GM19468 (cell line): ENCODE data around the gene PLS1.
"Not testable (repeated sequence)": the region's sequence is repeated elsewhere in the genome, so short reads cannot be mapped to it uniquely, and the experiment has no call there.

Experiments
- ATAC-seq: cut with Tn5 transposase; IDR thresholded peaks from one replicate; pipeline ENCODE4 v1.9.1; 2021; ENCODE audit warnings: mild to moderate bottlenecking, moderate library complexity, moderate number of reproducible peaks; ENCODE audit not compliant: unreplicated experiment; ENCODE audit errors: extremely low read depth

The PLS1 gene

DNA sequence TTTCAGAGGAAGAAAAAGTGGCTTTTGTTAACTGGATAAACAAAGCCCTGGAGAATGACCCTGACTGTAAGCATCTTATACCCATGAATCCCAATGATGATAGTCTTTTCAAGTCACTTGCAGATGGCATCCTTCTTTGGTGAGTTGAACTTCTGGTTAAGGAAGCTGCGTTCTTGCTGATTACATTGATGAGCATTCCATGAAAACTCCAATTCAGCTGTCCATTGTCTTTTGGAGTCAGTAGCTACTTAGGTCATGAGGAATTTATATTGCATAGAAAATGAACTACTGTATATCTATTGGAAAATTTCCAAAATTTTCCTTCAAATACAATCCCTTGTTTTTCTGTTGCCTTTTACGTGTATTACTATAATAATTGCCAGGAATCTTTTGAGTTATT lies 80.0 kb downstream of the PLS1 start:
- no peak for ATAC-seq

GRCh38 chr3:142680710-142681109 lies 84.5 kb downstream of the PLS1 start:
- no peak for ATAC-seq

DNA sequence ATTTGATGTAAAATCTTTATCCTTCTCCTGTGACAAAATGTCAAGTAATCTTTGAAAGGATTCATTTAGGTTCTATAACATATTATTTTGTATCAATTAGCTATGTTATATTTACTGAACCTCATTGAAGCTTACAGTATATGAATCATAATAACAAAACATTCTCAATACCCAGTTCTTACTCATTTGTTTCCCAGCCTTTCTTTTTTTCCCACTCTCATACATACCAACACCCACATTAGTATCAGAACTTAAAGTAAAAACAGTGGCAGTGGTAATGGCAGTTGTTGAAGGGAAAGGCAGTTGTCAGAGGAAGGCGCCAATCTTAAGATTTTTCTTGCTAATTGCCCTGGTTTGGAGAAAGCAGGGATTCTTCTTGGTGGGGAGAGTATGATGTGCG lies 94.4 kb downstream of the PLS1 start:
- no peak for ATAC-seq

DNA sequence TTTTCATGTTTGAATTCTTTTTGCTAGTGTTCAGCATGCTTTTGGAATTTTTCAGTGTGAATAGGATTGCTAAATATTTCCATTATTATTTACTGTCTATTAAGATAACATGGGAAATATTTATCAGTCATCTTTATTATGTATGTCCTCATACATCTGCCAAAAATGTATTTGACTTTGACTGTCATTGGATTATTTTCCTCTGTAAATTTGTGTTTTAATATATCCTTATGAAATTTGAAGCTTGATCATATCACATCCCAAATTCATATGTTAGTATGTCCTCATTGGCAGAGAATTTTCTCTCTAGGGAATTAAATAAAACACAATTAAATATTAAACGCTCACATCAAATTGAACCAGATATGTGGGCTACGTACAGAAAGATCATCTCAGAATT lies 95.3 kb downstream of the PLS1 start:
- ATAC-seq: no peak

GRCh38 chr3:142693136-142693853 lies 97.1 kb downstream of the PLS1 start:
- no peak for ATAC-seq

- ATAC-seq: no peak
Measured at GRCh38 chr3:142694225-142694624, 98.0 kb downstream of the PLS1 start.

- no peak for ATAC-seq
Measured at GRCh38 chr3:142705198-142705597, 109.0 kb downstream of the PLS1 start.

DNA sequence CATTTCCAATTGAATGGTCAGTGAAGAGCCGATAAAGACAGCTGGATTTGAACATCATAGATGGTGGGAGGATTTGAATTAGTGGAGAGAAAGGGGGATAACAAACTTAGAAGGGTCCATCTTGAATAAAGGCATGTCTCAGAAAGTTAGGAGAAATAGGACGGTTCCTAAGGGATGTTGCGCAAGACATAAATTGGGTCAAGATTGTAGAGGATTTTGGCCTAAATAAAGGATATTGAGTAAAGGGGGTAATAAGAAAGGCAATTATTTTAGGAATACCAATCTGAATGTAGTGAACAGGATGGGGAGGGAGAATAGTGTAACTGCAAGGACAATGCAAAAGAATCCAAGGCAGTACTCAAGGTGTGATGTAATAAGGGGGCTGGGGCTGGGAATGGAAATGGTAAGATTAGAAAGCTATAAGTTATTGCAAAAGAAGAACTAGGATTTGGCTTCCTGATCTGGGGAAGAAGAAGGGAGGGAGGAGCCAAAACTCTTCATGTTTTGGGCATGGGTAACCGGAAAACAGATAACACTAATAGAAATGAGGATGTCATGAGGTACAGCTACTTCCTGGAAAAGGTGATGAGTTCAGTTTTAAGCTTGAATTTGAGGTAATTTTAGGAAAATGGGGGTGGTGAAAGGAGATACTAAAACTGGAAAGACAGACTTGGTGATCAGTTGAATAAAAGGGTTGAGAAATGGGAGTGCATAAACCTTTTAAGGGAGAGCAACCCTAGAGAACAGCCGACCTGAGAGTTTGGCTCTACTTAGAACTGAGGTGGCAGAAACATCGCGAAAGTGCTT lies 110.3 kb downstream of the PLS1 start:
- ATAC-seq: no peak

GRCh38 chr3:142709207-142709606 lies 113.0 kb downstream of the PLS1 start:
- no peak for ATAC-seq

DNA sequence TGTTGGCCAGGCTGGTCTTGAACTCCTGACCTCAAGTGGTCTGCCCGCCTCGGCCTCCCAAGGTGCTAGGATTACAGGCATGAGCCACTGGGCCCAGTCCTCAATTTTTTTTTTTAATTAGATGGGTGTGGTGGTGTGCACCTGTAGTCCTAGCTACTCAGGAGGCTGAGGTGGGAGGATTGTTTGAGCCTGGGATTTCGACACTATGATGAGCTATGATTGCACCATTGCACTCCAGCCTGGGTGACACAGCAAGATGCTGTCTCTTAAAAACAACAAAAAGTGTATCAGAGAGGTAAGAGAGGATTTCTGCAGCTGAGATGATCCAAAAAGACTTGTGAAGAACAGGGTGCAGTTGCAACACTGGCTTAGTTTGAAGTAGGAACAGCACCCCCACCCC lies 118.7 kb downstream of the PLS1 start:
- ATAC-seq: not testable (repeated sequence)

- ATAC-seq: no peak
Measured at GRCh38 chr3:142716102-142716501, 119.9 kb downstream of the PLS1 start.

DNA sequence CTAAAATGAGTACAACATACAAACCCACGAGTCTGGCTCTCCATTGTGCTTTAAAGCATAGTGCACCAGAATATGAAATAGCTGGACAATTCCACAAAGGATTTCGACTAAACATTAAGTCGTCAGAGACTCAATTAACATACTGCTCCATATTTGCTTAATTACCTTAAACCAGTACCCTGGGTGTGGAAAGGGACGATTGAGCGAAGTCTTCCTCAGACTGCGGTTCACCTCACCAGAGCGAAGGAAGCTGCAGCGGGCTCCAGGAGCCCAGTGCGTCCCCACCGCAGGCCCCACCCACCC lies 127.4 kb downstream of the PLS1 start:
- ATAC-seq: no peak

DNA sequence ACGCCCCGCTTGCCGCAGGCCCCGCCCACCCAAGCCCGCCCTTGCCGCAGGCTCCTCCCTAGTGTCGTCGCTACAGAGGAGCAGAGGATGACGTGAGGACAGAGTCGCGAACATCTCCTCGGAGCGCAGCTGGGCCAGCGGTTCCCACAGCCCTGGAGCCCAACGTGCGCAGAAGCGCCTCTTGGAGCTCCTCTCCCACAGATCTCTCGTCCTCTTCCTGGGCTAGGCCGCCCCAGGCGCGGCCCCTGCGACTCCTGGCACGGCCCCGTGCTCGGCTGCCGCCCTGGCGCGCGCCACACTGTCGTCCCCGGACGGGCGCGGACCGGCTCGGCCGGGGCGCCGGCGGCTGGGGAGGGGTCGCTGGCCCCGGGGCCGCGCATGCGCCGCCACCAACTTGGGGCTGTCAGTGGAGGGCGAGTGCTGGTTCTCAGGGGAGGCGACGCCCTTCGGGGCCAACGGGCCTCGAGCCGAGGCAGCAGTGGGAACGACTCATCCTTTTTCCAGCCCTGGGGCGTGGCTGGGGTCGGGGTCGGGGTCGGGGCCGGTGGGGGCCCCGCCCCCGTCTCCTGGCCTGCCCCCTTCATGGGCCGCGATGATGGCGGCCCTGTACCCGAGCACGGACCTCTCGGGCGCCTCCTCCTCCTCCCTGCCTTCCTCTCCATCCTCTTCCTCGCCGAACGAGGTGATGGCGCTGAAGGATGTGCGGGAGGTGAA lies 127.9 kb downstream of the PLS1 start, which contains the start of gene TRPC1:
TSS of gene TRPC1 (plus strand) at position 67 of the 714 bp plus-strand sequence. CDS start at position 593, 526 bp downstream.
- peak; percentile 84 for ATAC-seq

DNA sequence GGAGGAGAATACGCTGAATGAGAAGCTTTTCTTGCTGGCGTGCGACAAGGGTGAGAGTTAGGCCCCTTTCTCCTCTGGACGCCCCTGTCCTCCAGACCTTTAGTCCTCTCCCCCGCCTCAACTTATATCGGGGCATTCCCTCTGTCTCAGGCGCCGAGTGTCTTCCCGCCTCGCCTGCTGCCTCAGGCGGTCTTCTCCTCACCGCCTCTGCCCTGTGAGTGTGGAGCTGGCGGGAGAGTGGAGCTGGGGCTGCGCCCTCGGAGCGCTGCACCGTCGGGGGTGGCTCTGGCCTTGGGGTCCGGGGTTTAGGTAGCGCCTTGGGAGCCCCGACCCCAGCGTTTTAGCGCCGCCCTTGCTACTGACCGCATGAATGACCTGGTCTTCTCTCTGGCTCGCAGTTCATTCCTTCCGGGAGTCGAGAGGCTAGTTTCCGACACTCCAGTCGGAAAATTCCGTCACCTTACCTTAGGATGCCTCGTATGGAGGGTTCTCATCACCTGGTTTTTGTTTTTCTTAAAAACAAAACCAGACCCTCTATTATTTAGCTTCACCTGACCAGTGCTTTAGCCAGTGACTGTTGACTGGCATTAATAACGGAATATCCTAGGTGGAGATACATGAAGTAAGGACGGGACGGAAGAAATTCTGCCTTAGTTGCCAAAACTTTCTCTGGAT lies 128.6 kb downstream of the PLS1 start:
- no peak for ATAC-seq

DNA sequence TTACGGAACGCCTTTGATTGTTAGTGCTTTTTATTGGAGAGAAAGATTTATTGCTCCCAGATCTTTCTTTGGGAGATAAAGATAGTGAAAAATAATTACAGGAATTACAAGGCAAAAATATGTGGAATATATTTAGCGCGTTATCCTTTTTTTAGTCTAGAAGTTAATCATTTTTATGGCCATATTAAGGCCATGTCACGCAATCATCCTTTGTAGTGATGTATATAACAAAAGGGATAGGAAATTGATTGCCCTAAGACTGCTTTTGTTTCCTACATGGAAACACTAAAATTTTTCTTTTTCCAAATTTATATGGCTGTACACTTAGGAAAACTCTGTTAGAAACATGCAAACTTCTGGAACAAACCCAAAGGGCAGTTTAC lies 129.2 kb downstream of the PLS1 start:
- no peak for ATAC-seq

DNA sequence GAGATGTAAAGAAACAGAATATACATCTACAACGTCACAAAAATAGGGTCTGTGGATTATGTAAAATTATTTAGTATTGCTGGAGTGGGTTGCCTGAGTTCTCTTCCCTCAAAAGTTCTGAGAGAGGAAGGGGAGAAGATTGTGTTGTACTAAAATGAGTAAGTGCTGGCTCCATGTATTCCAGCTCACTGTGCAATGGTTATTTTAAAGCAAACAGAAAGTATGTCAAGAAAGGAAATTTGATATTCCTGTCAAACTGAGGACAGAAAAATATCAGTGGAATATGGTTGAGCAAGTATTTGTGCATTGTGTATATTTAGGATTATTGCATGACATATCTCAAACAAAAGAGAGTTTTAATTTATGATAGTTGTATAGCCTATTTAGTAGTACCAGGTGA lies 129.8 kb downstream of the PLS1 start:
- no peak for ATAC-seq

DNA sequence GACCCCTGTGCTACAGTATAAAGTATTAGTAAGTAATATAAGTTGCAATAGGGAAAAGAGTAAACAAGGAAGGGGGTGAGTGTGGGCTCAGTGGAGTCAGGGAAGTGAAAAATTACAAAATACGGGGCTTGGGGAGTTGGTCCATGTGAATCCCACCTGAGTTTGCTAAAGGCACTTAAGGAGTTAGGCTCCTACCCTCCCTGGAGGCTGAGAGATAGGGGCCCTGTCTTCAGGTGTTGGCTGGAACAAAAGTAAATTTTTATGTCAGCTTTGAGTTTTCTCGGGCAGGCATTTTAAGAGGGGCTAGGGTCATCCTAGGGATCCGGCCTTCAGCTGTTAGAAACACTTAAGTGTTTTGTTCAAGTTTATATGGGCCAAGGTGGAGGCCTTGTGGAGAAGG lies 135.9 kb downstream of the PLS1 start:
- ATAC-seq: no peak

GRCh38 chr3:142734834-142735233 lies 138.6 kb downstream of the PLS1 start:
- no peak for ATAC-seq

GRCh38 chr3:142735462-142735861 lies 139.3 kb downstream of the PLS1 start:
- no peak for ATAC-seq

GRCh38 chr3:142738396-142738795 lies 142.2 kb downstream of the PLS1 start:
- no peak for ATAC-seq

GRCh38 chr3:142746646-142747045 lies 150.5 kb downstream of the PLS1 start:
- ATAC-seq: no peak
